ENCODE results near the gene IFT57. TPM values are rescaled to one million over a fixed set of nuclear protein-coding genes. Genes with fewer than 3 reads are reported as not detected.
A peak's percentile ranks its signal among the peaks of the same experiment; 100 is the strongest.

IFT57 gene
- total and polyA plus RNA-seq, 10 of the 15 experiments (the other 5 are each of a cell fraction or from before 2014, with no cell fraction given), result 1.8 to 25.0 (median 7.5) TPM

DNA sequence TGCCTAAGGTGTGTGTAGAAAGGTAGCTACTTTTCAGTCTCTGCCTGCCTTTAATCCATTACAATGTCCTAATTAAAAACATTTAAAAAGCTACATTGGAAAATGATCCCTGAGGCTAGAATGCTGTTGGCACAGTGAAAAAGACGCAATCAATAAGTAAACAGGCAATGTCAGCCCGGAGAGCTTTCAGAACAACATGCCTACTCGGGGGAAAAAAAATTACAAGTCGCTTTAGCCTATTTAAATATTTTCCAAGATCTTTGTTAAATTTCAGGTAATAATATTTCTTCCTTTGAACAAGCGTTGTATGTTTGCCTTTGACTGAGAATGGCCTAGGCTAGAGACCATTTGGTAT, 84.8 kb downstream of the IFT57 start (continued):
- TF ChIP-seq KAT2A (conservative IDR thresholded peaks at IDR 0.05; ENCODE audit: control insufficient read depth, low read depth, low read length) (no peak), MYB (IDR thresholded peaks at IDR 0.05; ENCODE audit: borderline replicate concordance, low read depth, low read length) (no peak), FOXK2 (IDR thresholded peaks at IDR 0.05) (no peak)

DNA sequence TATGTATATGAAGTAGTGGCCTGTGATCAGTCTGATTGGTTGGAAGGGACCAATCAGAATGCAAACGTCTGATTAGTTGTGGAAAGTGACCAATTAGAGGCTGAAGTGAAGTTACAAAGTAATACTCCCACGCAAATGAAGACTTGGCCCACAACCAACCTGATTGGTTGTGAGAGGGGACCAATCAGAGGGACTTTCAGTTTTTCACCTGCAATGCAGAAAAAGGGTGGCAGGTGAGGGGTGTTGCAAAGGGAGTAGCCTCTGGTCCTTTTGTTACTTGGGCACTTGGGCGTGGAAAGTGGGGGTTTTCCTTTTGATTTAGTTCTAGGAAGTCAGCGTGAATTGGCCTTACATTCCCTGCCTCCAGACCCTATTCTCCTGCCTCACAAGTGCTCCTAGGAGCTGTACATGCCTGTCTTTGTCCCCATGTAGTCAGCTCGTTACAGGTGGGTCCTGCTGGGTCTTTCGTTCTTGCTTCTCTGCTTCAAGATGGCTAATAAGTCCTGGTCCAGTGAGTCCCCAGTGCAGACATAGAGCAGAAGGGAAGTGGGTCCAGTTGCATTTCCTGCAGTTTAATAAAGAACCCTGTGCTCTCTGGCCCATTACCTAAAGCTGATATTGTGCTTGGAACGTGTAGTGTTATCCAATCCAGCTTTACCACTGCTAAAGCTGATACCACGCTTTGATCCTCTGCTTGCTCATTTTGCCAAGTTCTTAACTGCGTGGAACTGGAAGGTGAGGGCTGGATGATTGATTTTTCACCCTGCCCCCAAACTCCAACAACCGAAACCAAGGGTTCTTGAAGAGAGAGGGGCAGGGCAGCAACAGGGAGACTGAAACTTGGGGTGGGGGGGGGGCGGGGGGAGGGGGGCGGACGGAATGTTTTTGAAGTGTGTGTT, 85.4 kb downstream of the IFT57 start:
- CTCF ChIA-PET, result interaction anchor here (1.4 kb wide), 1 partner anchor 16 kb away, joined by 5 read pairs; no protein-coding TSS in a partner anchor
- Histone ChIP-seq H3K9me3 (replicated peaks; ENCODE audit: control insufficient read depth, insufficient read depth, low read length) (no peaks in the 10 kb centered on the region; the same call in 2 of the 3 replicates), H3K27me3 (replicated peaks in 1 of 2; ENCODE audit: control insufficient read depth in 2 of 2, insufficient read depth in 2 of 2, low read length in 1 of 2) (no peaks in the 10 kb centered on the region), H2AFZ (ENCODE audit: control insufficient read depth, low read depth, low read length) (no peak overlapping the region), H3K27ac (ENCODE audit: control insufficient read depth, insufficient read depth) (no peak overlapping the region; the same call in 1 of the 2 replicates), H3K79me2 (ENCODE audit: control insufficient read depth, insufficient read depth, low read length) (peaks cover 23% of the 10 kb centered on the region), H3K9ac (ENCODE audit: control insufficient read depth, insufficient read depth, low read length) (no peak overlapping the region), H4K20me1 (ENCODE audit: control insufficient read depth, insufficient read depth) (no peaks in the 10 kb centered on the region), H3K4me3 (no peak overlapping the region), H3K4me2 (ENCODE audit: control insufficient read depth, insufficient read depth) (no peak overlapping the region), H3K36me3 (ENCODE audit: control insufficient read depth in 2 of 2, insufficient read depth in 2 of 2, low read length in 1 of 2) (peaks cover 0 to 19% of the 10 kb centered on the region in 2 experiments; a peak in 1 of 4 replicates), H3K4me1 (ENCODE audit: control insufficient read depth, insufficient read depth, low read length) (peaks cover 28% of the 10 kb centered on the region)
- DNase-seq (ENCODE audit: low read depth, low spot score), result no peak
- RAD21 ChIA-PET (ENCODE audit: unreplicated experiment), result interaction anchor here (1.6 kb wide), 1 partner anchor 85 kb away, joined by 3 read pairs; the partner anchor contains the start of gene IFT57
- no peak for ATAC-seq
- 68% methylated on average over 10 of the region's 13 CpGs for WGBS (ENCODE audit: insufficient coverage, insufficient replicate concordance, low lambda C conversion rate, missing lambda C conversion rate)
- POLR2A ChIA-PET, result no interaction called here
- no TSS peak for BruUV-seq (replicated peaks)
- no peak for FAIRE-seq
- in situ Hi-C loops (cut with MboI) (no loop called here), intact Hi-C loops (cut with micrococcal nuclease; ENCODE audit: unreplicated experiment) (no loop called here)
- SMC1A ChIA-PET (ENCODE audit: uncharacterized antibody, unreplicated experiment), result interaction anchor here (0.6 kb wide), 1 partner anchor 281 kb away, joined by 3 read pairs; no protein-coding TSS in a partner anchor
- TF ChIP-seq, protein P1, sequence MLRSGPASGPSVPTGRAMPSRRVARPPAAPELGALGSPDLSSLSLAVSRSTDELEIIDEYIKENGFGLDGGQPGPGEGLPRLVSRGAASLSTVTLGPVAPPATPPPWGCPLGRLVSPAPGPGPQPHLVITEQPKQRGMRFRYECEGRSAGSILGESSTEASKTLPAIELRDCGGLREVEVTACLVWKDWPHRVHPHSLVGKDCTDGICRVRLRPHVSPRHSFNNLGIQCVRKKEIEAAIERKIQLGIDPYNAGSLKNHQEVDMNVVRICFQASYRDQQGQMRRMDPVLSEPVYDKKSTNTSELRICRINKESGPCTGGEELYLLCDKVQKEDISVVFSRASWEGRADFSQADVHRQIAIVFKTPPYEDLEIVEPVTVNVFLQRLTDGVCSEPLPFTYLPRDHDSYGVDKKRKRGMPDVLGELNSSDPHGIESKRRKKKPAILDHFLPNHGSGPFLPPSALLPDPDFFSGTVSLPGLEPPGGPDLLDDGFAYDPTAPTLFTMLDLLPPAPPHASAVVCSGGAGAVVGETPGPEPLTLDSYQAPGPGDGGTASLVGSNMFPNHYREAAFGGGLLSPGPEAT (IDR thresholded peaks at IDR 0.05; ENCODE audit: low read depth), result no peak
- no peak for TF ChIP-seq GABPA (IDR thresholded peaks at IDR 0.05; ENCODE audit: low read depth)
- peak; percentile 52; the same call in 1 of the 2 replicates for TF ChIP-seq NFYB (IDR thresholded peaks at IDR 0.05; ENCODE audit: insufficient read depth, low read depth, low read length)
- TF ChIP-seq CHD4 (IDR thresholded peaks at IDR 0.05), result no peak
- peak; percentile 63 for TF ChIP-seq POLR2AphosphoS5 (IDR thresholded peaks at IDR 0.05; ENCODE audit: low read length)
- TF ChIP-seq, protein P2, sequence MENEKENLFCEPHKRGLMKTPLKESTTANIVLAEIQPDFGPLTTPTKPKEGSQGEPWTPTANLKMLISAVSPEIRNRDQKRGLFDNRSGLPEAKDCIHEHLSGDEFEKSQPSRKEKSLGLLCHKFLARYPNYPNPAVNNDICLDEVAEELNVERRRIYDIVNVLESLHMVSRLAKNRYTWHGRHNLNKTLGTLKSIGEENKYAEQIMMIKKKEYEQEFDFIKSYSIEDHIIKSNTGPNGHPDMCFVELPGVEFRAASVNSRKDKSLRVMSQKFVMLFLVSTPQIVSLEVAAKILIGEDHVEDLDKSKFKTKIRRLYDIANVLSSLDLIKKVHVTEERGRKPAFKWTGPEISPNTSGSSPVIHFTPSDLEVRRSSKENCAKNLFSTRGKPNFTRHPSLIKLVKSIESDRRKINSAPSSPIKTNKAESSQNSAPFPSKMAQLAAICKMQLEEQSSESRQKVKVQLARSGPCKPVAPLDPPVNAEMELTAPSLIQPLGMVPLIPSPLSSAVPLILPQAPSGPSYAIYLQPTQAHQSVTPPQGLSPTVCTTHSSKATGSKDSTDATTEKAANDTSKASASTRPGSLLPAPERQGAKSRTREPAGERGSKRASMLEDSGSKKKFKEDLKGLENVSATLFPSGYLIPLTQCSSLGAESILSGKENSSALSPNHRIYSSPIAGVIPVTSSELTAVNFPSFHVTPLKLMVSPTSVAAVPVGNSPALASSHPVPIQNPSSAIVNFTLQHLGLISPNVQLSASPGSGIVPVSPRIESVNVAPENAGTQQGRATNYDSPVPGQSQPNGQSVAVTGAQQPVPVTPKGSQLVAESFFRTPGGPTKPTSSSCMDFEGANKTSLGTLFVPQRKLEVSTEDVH (IDR thresholded peaks at IDR 0.05; ENCODE audit: low read depth, partially characterized antibody), result no peak
- TF ChIP-seq HDAC6 (IDR thresholded peaks at IDR 0.05; ENCODE audit: unreplicated experiment), result no peak
- TF ChIP-seq, protein P3, sequence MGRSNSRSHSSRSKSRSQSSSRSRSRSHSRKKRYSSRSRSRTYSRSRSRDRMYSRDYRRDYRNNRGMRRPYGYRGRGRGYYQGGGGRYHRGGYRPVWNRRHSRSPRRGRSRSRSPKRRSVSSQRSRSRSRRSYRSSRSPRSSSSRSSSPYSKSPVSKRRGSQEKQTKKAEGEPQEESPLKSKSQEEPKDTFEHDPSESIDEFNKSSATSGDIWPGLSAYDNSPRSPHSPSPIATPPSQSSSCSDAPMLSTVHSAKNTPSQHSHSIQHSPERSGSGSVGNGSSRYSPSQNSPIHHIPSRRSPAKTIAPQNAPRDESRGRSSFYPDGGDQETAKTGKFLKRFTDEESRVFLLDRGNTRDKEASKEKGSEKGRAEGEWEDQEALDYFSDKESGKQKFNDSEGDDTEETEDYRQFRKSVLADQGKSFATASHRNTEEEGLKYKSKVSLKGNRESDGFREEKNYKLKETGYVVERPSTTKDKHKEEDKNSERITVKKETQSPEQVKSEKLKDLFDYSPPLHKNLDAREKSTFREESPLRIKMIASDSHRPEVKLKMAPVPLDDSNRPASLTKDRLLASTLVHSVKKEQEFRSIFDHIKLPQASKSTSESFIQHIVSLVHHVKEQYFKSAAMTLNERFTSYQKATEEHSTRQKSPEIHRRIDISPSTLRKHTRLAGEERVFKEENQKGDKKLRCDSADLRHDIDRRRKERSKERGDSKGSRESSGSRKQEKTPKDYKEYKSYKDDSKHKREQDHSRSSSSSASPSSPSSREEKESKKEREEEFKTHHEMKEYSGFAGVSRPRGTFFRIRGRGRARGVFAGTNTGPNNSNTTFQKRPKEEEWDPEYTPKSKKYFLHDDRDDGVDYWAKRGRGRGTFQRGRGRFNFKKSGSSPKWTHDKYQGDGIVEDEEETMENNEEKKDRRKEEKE (IDR thresholded peaks at IDR 0.05), result no peak
